GM12878 (cell line): ENCODE data around the gene MAGI2. TPM values are rescaled to one million over a fixed set of nuclear protein-coding genes. Genes with fewer than 3 reads are reported as not detected.

ENCODE experiments used
- ATAC-seq: fragments of 200-7000 bp; cut with Tn5 transposase; 3 replicates; pipeline ENCODE4 v1.9.1; 2020; ENCODE audit warnings: mild to moderate bottlenecking, moderate library complexity
- BruUV-seq: library from RNA; stranded (reverse); fragments of 400-500 nt; replicated peaks from 2 replicates; lab custom pipeline; 2021; lab: Mats Ljungman, UMichigan
- CTCF ChIA-PET: fragments of 300-600 bp; sonication (Branson Sonifier 250); formaldehyde crosslinking; extraction: SDS; loops from one replicate; lab custom pipeline; 2021; ENCODE audit warnings: inconsistent platforms; lab: Yijun Ruan, JAX
- POLR2A ChIA-PET: fragments of 350-600 bp; formaldehyde crosslinking; extraction: SDS; loops from one replicate; lab custom pipeline; 2021; ENCODE audit warnings: inconsistent platforms; lab: Charles Lee
- RAD21 ChIA-PET: fragments of 300-600 bp; sonication (Branson Sonifier 250); formaldehyde crosslinking; loops from one replicate; lab custom pipeline; 2023; ENCODE audit warnings: antibody characterized with exemption; ENCODE audit not compliant: unreplicated experiment; lab: Charles Lee
- SMC1A ChIA-PET: fragments of 300-600 bp; sonication (Branson Sonifier 250); formaldehyde crosslinking; loops from one replicate; lab custom pipeline; 2023; ENCODE audit not compliant: unreplicated experiment, uncharacterized antibody; lab: Charles Lee
- DNase-seq: peaks from one replicate; pipeline ENCODE4 v3.0.0-alpha.2; 2011; ENCODE audit warnings: low read depth, low spot score
- FAIRE-seq: peaks from 3 replicates; lab custom pipeline; 2011; peaks lifted over from hg19 to GRCh38; lab: Jason Lieb, UNC
- H2AFZ ChIP-seq: 2 replicates; pipeline ENCODE4 v1.6.0; 2011; ENCODE audit warnings: low read depth, low read length, control low read depth; ENCODE audit not compliant: control insufficient read depth
- H3K27ac ChIP-seq: 2 replicates; pipeline ENCODE4 v1.5.1; 2011; ENCODE audit warnings: control low read depth; ENCODE audit not compliant: control insufficient read depth, insufficient read depth
- H3K27me3 ChIP-seq, 2 experiments: replicated peaks in 1 of 2; 2 replicates each; pipeline versions ENCODE4 v1.6.0 to v1.6.1; 2011; ENCODE audit warnings: low read length in 1 of 2; ENCODE audit not compliant: control insufficient read depth in 2 of 2, insufficient read depth in 2 of 2
- H3K36me3 ChIP-seq, 2 experiments: 2 replicates each; pipeline ENCODE4 v1.5.1; 2011; ENCODE audit warnings: low read length in 1 of 2; ENCODE audit not compliant: control insufficient read depth in 2 of 2, insufficient read depth in 2 of 2
- H3K4me1 ChIP-seq: 2 replicates; pipeline ENCODE4 v1.6.1; 2011; ENCODE audit warnings: mild to moderate bottlenecking, low read length, moderate library complexity, mixed read lengths; ENCODE audit not compliant: control insufficient read depth, insufficient read depth
- H3K4me2 ChIP-seq: 2 replicates; pipeline ENCODE4 v1.6.0; 2011; ENCODE audit warnings: control low read depth; ENCODE audit not compliant: control insufficient read depth, insufficient read depth
- H3K4me3 ChIP-seq: fragments of 200-600 bp; sonication (generic); 2 replicates; pipeline ENCODE4 v1.5.1; 2016
- H3K79me2 ChIP-seq: 2 replicates; pipeline ENCODE4 v1.6.0; 2011; ENCODE audit warnings: low read length; ENCODE audit not compliant: control insufficient read depth, insufficient read depth
- H3K9ac ChIP-seq: 2 replicates; pipeline ENCODE4 v1.8.0; 2011; ENCODE audit warnings: low read length, control low read depth, mixed read lengths; ENCODE audit not compliant: control insufficient read depth, insufficient read depth
- H3K9me3 ChIP-seq: replicated peaks from 3 replicates; pipeline ENCODE4 v1.5.1; 2011; ENCODE audit warnings: mild to moderate bottlenecking, low read length; ENCODE audit not compliant: control insufficient read depth, insufficient read depth
- H4K20me1 ChIP-seq: 2 replicates; pipeline ENCODE4 v1.6.0; 2011; ENCODE audit not compliant: control insufficient read depth, insufficient read depth
- ATF7 ChIP-seq: fragments of 450-650 bp; IDR thresholded peaks from 2 replicates; pipeline ENCODE4 v1.6.1; 2016; ENCODE audit warnings: low read depth, mild to moderate bottlenecking
- CHD2 ChIP-seq: IDR thresholded peaks from 2 replicates; pipeline ENCODE4 v1.6.1; 2011; ENCODE audit warnings: low read depth, low read length, improper control_type of control experiment, borderline replicate concordance
- ETV6 ChIP-seq, 2 experiments: fragments of 450-650 bp in 1 of 2; IDR thresholded peaks in 1 of 2; conservative IDR thresholded peaks in 1 of 2; 2 replicates each; pipeline ENCODE4 v1.6.1; 2014; ENCODE audit warnings: antibody characterized with exemption in 1 of 2, borderline replicate concordance in 1 of 2, low read depth in 1 of 2, mild to moderate bottlenecking in 1 of 2, moderate library complexity in 1 of 2
- GATAD2B ChIP-seq: fragments of 450-650 bp; conservative IDR thresholded peaks from 2 replicates; pipeline ENCODE4 v1.6.1; 2017; ENCODE audit warnings: low read depth, mild to moderate bottlenecking, moderate library complexity
- MYC ChIP-seq: IDR thresholded peaks from 2 replicates; pipeline ENCODE4 v1.6.1; 2011; ENCODE audit warnings: mild to moderate bottlenecking, low read length, moderate library complexity, inconsistent platforms; ENCODE audit not compliant: insufficient read depth, insufficient replicate concordance, insufficient read length, severe bottlenecking
- NFYB ChIP-seq: IDR thresholded peaks from 2 replicates; pipeline ENCODE4 v1.6.1; 2011; ENCODE audit warnings: low read depth, mild to moderate bottlenecking, low read length, improper control_type of control experiment, moderate library complexity; ENCODE audit not compliant: insufficient read depth
- RBBP5 ChIP-seq: fragments of 200-600 bp; sonication (generic); conservative IDR thresholded peaks from 2 replicates; pipeline ENCODE4 v1.6.1; 2016
- SIX5 ChIP-seq: IDR thresholded peaks from 2 replicates; pipeline ENCODE4 v1.6.1; 2011; ENCODE audit warnings: mild to moderate bottlenecking, low read depth, low read length, moderate library complexity; ENCODE audit not compliant: severe bottlenecking
- SUZ12 ChIP-seq: fragments of 200-600 bp; sonication (generic); IDR thresholded peaks from one replicate; pipeline ENCODE4 v1.6.1; 2018; ENCODE audit warnings: antibody characterized with exemption, mild to moderate bottlenecking; ENCODE audit not compliant: unreplicated experiment
- WGBS: methylation state at CpG from one replicate; pipeline ENCODE4 v1.1.6; 2016; ENCODE audit warnings: low lambda C conversion rate; ENCODE audit not compliant: insufficient replicate concordance, insufficient coverage; ENCODE audit errors: missing lambda C conversion rate; 5-methylcytosine and 5-hydroxymethylcytosine counted together
- in situ Hi-C: fragments of 300-500 bp; cut with MboI; formaldehyde crosslinking; loops from 9 replicates; pipeline ENCODE4 v1.14.3; 2018; ENCODE audit warnings: mixed read lengths
- intact Hi-C: fragments of 100-400 bp; cut with micrococcal nuclease; formaldehyde crosslinking; loops from one replicate; pipeline ENCODE4 v1.14.2; 2022; ENCODE audit not compliant: unreplicated experiment
- polyA plus RNA-seq, 11 experiments: library from polyadenylated mRNA; depleted of rRNA in 4 of 11; unstranded in 6 of 11; stranded (reverse) in 5 of 11; fragments of >200 nt; fragmentation: Nextera tagmentation in 4 of 11; fragmentation: Illumina TruSeq in 1 of 11; extraction: Ambion mirVana in 4 of 11; extraction: Trizol in 1 of 11; gene quantifications; 1 replicate in 1 of 11; 2 replicates in 10 of 11; pipeline versions ENCODE4 v1.2.1 to v1.2.3, GENCODE V29; 2011 to 2016; ENCODE audit warnings: inconsistent platforms in 2 of 11, missing spikeins in 2 of 11, low read depth in 1 of 11
- total RNA-seq, 4 experiments: library from RNA; depleted of rRNA in 3 of 4; stranded (reverse); fragments of >200 nt in 3 of 4; fragmentation: Illumina TruSeq in 1 of 4; extraction: Trizol in 1 of 4; gene quantifications; 2 replicates each; pipeline versions ENCODE4 v1.2.1 to v1.2.3, GENCODE V29; 2013 to 2021

The MAGI2 gene
- total and polyA plus RNA-seq, 10 of the 15 experiments (the other 5 are each of a cell fraction or from before 2014, with no cell fraction given): 0.01 to 0.31 (median 0.05) TPM; not detected in 2

DNA sequence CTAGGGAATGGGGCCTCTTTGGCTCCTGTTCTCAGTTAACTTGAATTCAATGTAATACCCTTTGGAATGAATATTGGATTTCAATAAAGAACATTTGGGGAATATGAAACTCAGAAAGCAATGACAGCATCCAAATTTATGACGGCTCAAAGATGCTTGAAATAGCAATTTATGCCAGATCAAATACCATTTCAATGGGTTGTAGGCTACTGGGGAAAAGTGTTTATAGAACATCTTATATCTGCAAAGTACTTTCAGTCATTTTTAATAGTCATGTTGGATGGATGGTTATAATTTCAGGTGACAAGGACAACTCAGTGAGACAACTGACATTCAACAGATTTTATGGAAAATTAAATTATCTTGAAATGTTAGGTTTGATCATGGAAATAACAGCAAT lies 882.2 kb downstream of the MAGI2 start (continued):
- no peak for TF ChIP-seq NFYB
- TF ChIP-seq ATF7: no peak
- no peak for TF ChIP-seq ETV6 (conservative IDR thresholded peaks at IDR 0.05 in 1 of 2, IDR thresholded peaks at IDR 0.05 in 1 of 2; ENCODE audit: borderline replicate concordance in 1 of 2, low read depth in 1 of 2)
- TF ChIP-seq RBBP5: no peak
- TF ChIP-seq MYC: no peak
- no peak for TF ChIP-seq CHD2

DNA sequence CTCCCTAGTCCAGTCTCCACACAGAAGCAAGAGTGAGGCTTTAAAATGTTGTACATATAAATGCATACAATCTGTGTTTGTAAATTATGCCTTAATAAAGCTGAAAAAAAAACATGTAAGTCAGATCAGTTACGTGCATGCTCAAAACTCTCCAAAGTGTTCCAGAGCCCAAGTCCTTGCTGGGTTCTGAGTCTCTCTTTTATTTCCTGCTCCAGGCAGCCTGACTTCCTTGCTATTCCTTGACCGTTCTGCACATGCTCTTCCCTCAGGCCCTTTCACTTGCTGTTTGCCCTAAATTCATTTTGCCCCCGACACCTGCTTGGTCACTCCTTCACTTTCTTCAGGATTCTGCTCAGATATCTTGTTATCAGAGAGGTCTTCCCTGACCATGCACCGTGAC lies 884.8 kb downstream of the MAGI2 start:
- Histone ChIP-seq H4K20me1 (no peaks in the 10 kb centered on the region), H3K4me2 (no peak overlapping the region), H3K9me3 (no peaks in the 10 kb centered on the region), H3K79me2 (no peaks in the 10 kb centered on the region), H3K9ac (no peak overlapping the region), H2AFZ (no peak overlapping the region), H3K27me3 (no peaks in the 10 kb centered on the region), H3K4me3 (no peak overlapping the region), H3K36me3 (no peaks in the 10 kb centered on the region), H3K4me1 (no peaks in the 10 kb centered on the region), H3K27ac (no peak overlapping the region)
- no TSS peak for BruUV-seq
- in situ Hi-C loops (no loop called here), intact Hi-C loops (no loop called here)
- ChIA-PET CTCF (no interaction called here), RAD21 (no interaction called here), SMC1A (interaction anchor here (0.7 kb wide), 1 partner anchor 291 kb away, joined by 3 read pairs; no protein-coding TSS in a partner anchor), POLR2A (no interaction called here)
- TF ChIP-seq SUZ12 (no peak), GATAD2B (no peak), SIX5 (no peak)
- 28% methylated on average over 4 of the region's 4 CpGs for WGBS
- ATAC-seq: no peak
- no peak for FAIRE-seq
- DNase-seq: no peak
